Liver (tissue), 9 donors: ENCODE data around the gene PDZK1. TPM values are rescaled to one million over a fixed set of nuclear protein-coding genes. Genes with fewer than 3 reads are reported as not detected.
"Not testable (repeated sequence)": the region's sequence is repeated elsewhere in the genome, so short reads cannot be mapped to it uniquely, and the experiment has no call there.

ENCODE experiments used
- DNase-seq: peaks from one replicate; pipeline ENCODE4 v3.0.0-alpha.2; 2017; ENCODE audit warnings: low spot score
- H3K27ac ChIP-seq, 2 donors: one replicate each; pipeline ENCODE4 v1.7.0; 2013; ENCODE audit warnings: inconsistent platforms in 2 of 2, low read length in 2 of 2, control low read depth in 1 of 2, low read depth in 1 of 2, mild to moderate bottlenecking in 1 of 2
- H3K27me3 ChIP-seq, 4 donors: one replicate each; pipeline versions ENCODE4 v1.6.1 to v1.7.0; 2013; ENCODE audit warnings: low read length in 3 of 4, inconsistent platforms in 1 of 4, mild to moderate bottlenecking in 1 of 4, moderate library complexity in 1 of 4; ENCODE audit not compliant: control insufficient read depth in 4 of 4, insufficient read depth in 4 of 4
- H3K36me3 ChIP-seq, 4 donors: one replicate each; pipeline versions ENCODE4 v1.6.1 to v1.7.0; 2013; ENCODE audit warnings: low read length in 3 of 4, mild to moderate bottlenecking in 3 of 4, low read depth in 1 of 4, moderate library complexity in 1 of 4; ENCODE audit not compliant: control insufficient read depth in 4 of 4, insufficient read depth in 3 of 4
- H3K4me1 ChIP-seq, 4 donors: one replicate each; pipeline versions ENCODE4 v1.6.1 to v1.7.0; 2013; ENCODE audit warnings: low read length in 3 of 4, mild to moderate bottlenecking in 3 of 4, moderate library complexity in 1 of 4; ENCODE audit not compliant: control insufficient read depth in 4 of 4, insufficient read depth in 4 of 4
- H3K4me3 ChIP-seq, 3 donors: one replicate each; pipeline versions ENCODE4 v1.6.1 to v1.7.0; 2013; ENCODE audit warnings: low read length in 3 of 3, control low read depth in 1 of 3, low read depth in 1 of 3, mild to moderate bottlenecking in 1 of 3
- H3K9ac ChIP-seq, 2 donors: one replicate each; pipeline ENCODE4 v1.7.0; 2013; ENCODE audit warnings: low read length in 2 of 2, mild to moderate bottlenecking in 2 of 2, moderate library complexity in 2 of 2, control low read depth in 1 of 2, low read depth in 1 of 2
- H3K9me3 ChIP-seq, 4 donors: one replicate each; pipeline versions ENCODE4 v1.6.1 to v1.7.0; 2013; ENCODE audit warnings: low read length in 3 of 4; ENCODE audit not compliant: control insufficient read depth in 4 of 4
- WGBS: extraction: QIAGEN DNeasy Blood & Tissue Kit; methylation state at CpG from one replicate; pipeline ENCODE4 v1.1.7; 2013; 5-methylcytosine and 5-hydroxymethylcytosine counted together
- polyA plus RNA-seq, 2 donors: library from polyadenylated mRNA; stranded (reverse) in 1 of 2; unstranded in 1 of 2; fragments of 200-250 nt in 1 of 2; fragments of >200 nt in 1 of 2; fragmentation: Nextera tagmentation in 1 of 2; extraction: Ambion mirVana in 1 of 2; gene quantifications; one replicate each; pipeline versions ENCODE4 v1.2.1 to v1.2.3, GENCODE V29; 2013 to 2015
- total RNA-seq, 2 donors: library from RNA; depleted of rRNA; stranded (reverse); fragments of >200 nt; gene quantifications; one replicate each; pipeline ENCODE4 v1.2.3, GENCODE V29; 2014
- donor health status: healthy.
- donor health status: healthy.
- donor health status: healthy.
- donor health status: healthy.
- donor health status: healthy.

Gene PDZK1
- total and polyA plus RNA-seq, 4 donors = 40.5 to 85.4 (median 60.6) TPM

- H3K36me3 ChIP-seq, DNase-seq, H3K9ac ChIP-seq, H3K4me3 ChIP-seq, H3K27me3 ChIP-seq, H3K27ac ChIP-seq, H3K9me3 ChIP-seq, H3K4me1 ChIP-seq: not testable (repeated sequence)
- WGBS = 97% methylated on average over 5 of the region's 7 CpGs
Measured at GRCh38 chr1:145656245-145656943, 50.8 kb downstream of the PDZK1 start.

- H3K9ac ChIP-seq, H3K27me3 ChIP-seq, H3K27ac ChIP-seq, H3K4me1 ChIP-seq, DNase-seq, H3K4me3 ChIP-seq, H3K9me3 ChIP-seq, H3K36me3 ChIP-seq: not testable (repeated sequence)
- WGBS = no CpG with 5 or more reads among the region's 1 CpG
Measured at GRCh38 chr1:145643990-145644389, 63.2 kb downstream of the PDZK1 start.

- not testable (repeated sequence) for H3K27ac ChIP-seq, H3K9me3 ChIP-seq, H3K27me3 ChIP-seq, H3K9ac ChIP-seq, H3K4me3 ChIP-seq, H3K4me1 ChIP-seq, H3K36me3 ChIP-seq, DNase-seq
- WGBS = 94% methylated on average over 1 of the region's 2 CpGs
Measured at GRCh38 chr1:145641886-145642285, 65.3 kb downstream of the PDZK1 start.

GRCh38 chr1:145636237-145636636, 70.9 kb downstream of the PDZK1 start:
- not testable (repeated sequence) for H3K9ac ChIP-seq, H3K4me1 ChIP-seq, H3K36me3 ChIP-seq, H3K9me3 ChIP-seq, H3K27ac ChIP-seq, DNase-seq, H3K27me3 ChIP-seq, H3K4me3 ChIP-seq
- WGBS = 33% methylated on average over 1 of the region's 1 CpG

GRCh38 chr1:145622177-145622576, 85.0 kb downstream of the PDZK1 start:
- H3K27me3 ChIP-seq, DNase-seq, H3K27ac ChIP-seq, H3K36me3 ChIP-seq, H3K4me1 ChIP-seq, H3K9me3 ChIP-seq, H3K4me3 ChIP-seq, H3K9ac ChIP-seq: not testable (repeated sequence)
- no CpG with 5 or more reads among the region's 1 CpG for WGBS

Other genes starting within 250 kb of the PDZK1 start
- 10 to 100 TPM; 27.2 to 28.4 TPM for gene GPR89A, start 99.4 kb downstream of the PDZK1 start, total RNA-seq
- gene GPR89A, start 99.4 kb downstream of the PDZK1 start, polyA plus RNA-seq = 10 to 100 TPM; 10.7 to 28.7 TPM
- gene CD160, start 12.1 kb upstream of the PDZK1 start, total RNA-seq = 1 to 10 TPM; 1.0 to 1.1 TPM
- gene CD160, start 12.1 kb upstream of the PDZK1 start, polyA plus RNA-seq = 1 to 10 TPM in 1 of 2 donors, under 1 TPM in 1; 0.54 to 1.4 TPM
- gene RNF115, start 116.7 kb upstream of the PDZK1 start, total RNA-seq = 10 to 100 TPM in 1 of 2 donors, 1 to 10 TPM in 1; 8.5 to 10.0 TPM
- gene RNF115, start 116.7 kb upstream of the PDZK1 start, polyA plus RNA-seq = 1 to 10 TPM; 3.2 to 6.7 TPM
- gene POLR3C, start 116.8 kb upstream of the PDZK1 start, total RNA-seq = 10 to 100 TPM; 12.6 to 22.0 TPM
- gene POLR3C, start 116.8 kb upstream of the PDZK1 start, polyA plus RNA-seq = 1 to 10 TPM; 6.3 to 8.5 TPM
- 1 to 10 TPM in 1 of 2 donors, under 1 TPM in 1; 0.59 to 2.1 TPM for gene NUDT17, start 138.3 kb upstream of the PDZK1 start, total RNA-seq
- gene NUDT17, start 138.3 kb upstream of the PDZK1 start, polyA plus RNA-seq = 1 to 10 TPM in 1 of 2 donors, under 1 TPM in 1; 0.78 to 1.3 TPM
- gene PIAS3, start 151.7 kb upstream of the PDZK1 start, total RNA-seq = 1 to 10 TPM; 1.7 to 3.4 TPM
- gene PIAS3, start 151.7 kb upstream of the PDZK1 start, polyA plus RNA-seq = 1 to 10 TPM; 4.5 to 6.3 TPM
- gene ANKRD35, start 178.5 kb upstream of the PDZK1 start, total RNA-seq = 1 to 10 TPM in 1 of 2 donors, under 1 TPM in 1; 0.05 to 1.2 TPM
- gene ANKRD35, start 178.5 kb upstream of the PDZK1 start, polyA plus RNA-seq = 1 to 10 TPM; 1.6 to 1.9 TPM
- gene ITGA10, start 202.7 kb upstream of the PDZK1 start, total RNA-seq = 1 to 10 TPM in 1 of 2 donors, under 1 TPM in 1; 0.23 to 2.2 TPM
- under 1 TPM; 0.20 to 0.61 TPM for gene ITGA10, start 202.7 kb upstream of the PDZK1 start, polyA plus RNA-seq
- 10 to 100 TPM; 13.4 to 18.2 TPM for gene PEX11B, start 211.3 kb upstream of the PDZK1 start, total RNA-seq
- 10 to 100 TPM; 14.0 to 21.0 TPM for gene PEX11B, start 211.3 kb upstream of the PDZK1 start, polyA plus RNA-seq
- 10 to 100 TPM; 48.8 to 62.5 TPM for gene RBM8A, start 220.1 kb upstream of the PDZK1 start, total RNA-seq
- 10 to 100 TPM; 52.6 to 66.2 TPM for gene RBM8A, start 220.1 kb upstream of the PDZK1 start, polyA plus RNA-seq